HG02885 (cell line): Measurements from ENCODE around the gene CCNA2.

Experiments used
- ATAC-seq: cut with Tn5 transposase; IDR thresholded peaks from one replicate; pipeline ENCODE4 v1.9.1; 2021; ENCODE audit warnings: mild to moderate bottlenecking; ENCODE audit not compliant: unreplicated experiment, poor library complexity

CCNA2 gene

GRCh38 chr4:121778991-121779628 is 44.6 kb downstream of the CCNA2 start:
- ATAC-seq, result no peak

- peak; percentile 68 for ATAC-seq
These were observed 46.1 kb downstream of the CCNA2 start for GRCh38 chr4:121777625-121778024.

- ATAC-seq, result peak; percentile 46
These were observed 46.9 kb downstream of the CCNA2 start for GRCh38 chr4:121776610-121777401.

GRCh38 chr4:121773883-121774282 is 49.8 kb downstream of the CCNA2 start:
- ATAC-seq, result no peak

- no peak for ATAC-seq
These were observed 51.8 kb downstream of the CCNA2 start for GRCh38 chr4:121771869-121772268.

GRCh38 chr4:121769341-121769740 is 54.3 kb downstream of the CCNA2 start:
- ATAC-seq, result no peak

- ATAC-seq, result no peak
These were observed 56.5 kb downstream of the CCNA2 start for GRCh38 chr4:121767166-121767565.
